GM12865 (cell line): Measurements from ENCODE around the gene TGFB1.

Source experiments
- DNase-seq: peaks from one replicate; pipeline ENCODE4 v3.0.0; 2010; ENCODE audit warnings: low read depth
- H3K4me3 ChIP-seq: 2 replicates; pipeline ENCODE4 v1.5.1; 2011; ENCODE audit warnings: mild to moderate bottlenecking, low read depth, low read length, control low read depth
- CTCF ChIP-seq: IDR thresholded peaks from 2 replicates; pipeline ENCODE4 v1.5.1; 2011; ENCODE audit warnings: low read length, control low read depth, low read depth, inconsistent platforms; ENCODE audit not compliant: insufficient read depth; ENCODE audit errors: missing control alignments

TGFB1 gene

GRCh38 chr19:41330946-41331678, 22.6 kb downstream of the TGFB1 start:
- no peak overlapping the region for H3K4me3 ChIP-seq
- DNase-seq, result no peak
- no peak for TF ChIP-seq CTCF

GRCh38 chr19:41330481-41330880, 23.2 kb downstream of the TGFB1 start:
- no peak for DNase-seq
- no peak for TF ChIP-seq CTCF
- H3K4me3 ChIP-seq, result no peak overlapping the region

GRCh38 chr19:41328842-41329225, 24.9 kb downstream of the TGFB1 start:
- H3K4me3 ChIP-seq, result no peak overlapping the region
- DNase-seq, result no peak
- TF ChIP-seq CTCF, result no peak

GRCh38 chr19:41328157-41328841, 25.4 kb downstream of the TGFB1 start:
- TF ChIP-seq CTCF, result no peak
- peak; percentile 43 for DNase-seq
- H3K4me3 ChIP-seq, result peak overlapping the region; percentile 62

- TF ChIP-seq CTCF, result no peak
- DNase-seq, result peak; percentile 84
- H3K4me3 ChIP-seq, result peak overlapping the region; percentile 62
Observed at GRCh38 chr19:41327576-41328156, 26.1 kb downstream of the TGFB1 start.

- H3K4me3 ChIP-seq, result peak overlapping the region; percentile 62
- no peak for TF ChIP-seq CTCF
Observed at GRCh38 chr19:41327076-41327575, 26.6 kb downstream of the TGFB1 start.

More at GRCh38 chr19:41327076-41327575, 26.6 kb downstream of the TGFB1 start:
- peak; percentile 37 for DNase-seq
